Measurements from ENCODE around the gene NDUFA8. TPM values are rescaled to one million over a fixed set of nuclear protein-coding genes. Genes with fewer than 3 reads are reported as not detected.

NDUFA8 gene
- polyA plus RNA-seq, 4 donors: 68.0 to 188 (median 106) TPM

DNA sequence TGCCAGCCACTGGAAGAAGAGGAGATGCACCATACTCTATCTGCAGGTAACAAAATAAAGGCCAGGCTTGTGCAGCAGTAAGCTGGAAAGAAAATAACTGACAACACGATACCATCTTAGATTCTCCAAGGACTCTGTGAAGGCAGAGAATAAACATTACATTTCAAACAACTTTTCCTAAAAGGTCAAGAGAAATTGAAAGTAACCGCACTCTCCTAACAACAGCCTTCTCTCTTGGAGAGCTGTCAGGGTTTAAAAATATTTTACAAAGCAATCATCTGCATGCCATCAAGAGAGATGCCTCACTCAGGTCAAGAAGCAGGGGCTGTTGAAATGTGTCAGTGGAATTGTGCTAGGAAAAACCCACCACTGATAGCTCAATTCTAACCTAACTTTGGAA is 53.0 kb downstream of the NDUFA8 start:
- no peak overlapping the region for H3K27ac ChIP-seq (ENCODE audit: low read depth in 1 of 3, low read length in 2 of 3)
- no peaks in the 10 kb centered on the region for H3K4me1 ChIP-seq (ENCODE audit: control insufficient read depth in 3 of 3, insufficient read depth in 2 of 3, low read depth in 1 of 3, low read length in 2 of 3)
- peaks cover 0 to 8% (median 0%) of the 10 kb centered on the region in 3 donors for H3K27me3 ChIP-seq (ENCODE audit: control insufficient read depth in 3 of 3, insufficient read depth in 3 of 3, low read length in 3 of 3)
- peaks cover 0 to 2% of the 10 kb centered on the region in 2 donors for H3K9me3 ChIP-seq (ENCODE audit: control insufficient read depth in 2 of 2, insufficient read depth in 1 of 2, low read depth in 1 of 2, low read length in 1 of 2)
- H3K36me3 ChIP-seq (ENCODE audit: control insufficient read depth in 3 of 3, insufficient read depth in 2 of 3, low read depth in 1 of 3, low read length in 3 of 3): no peaks in the 10 kb centered on the region
- DNase-seq (no peak), FAIRE-seq (no peak)
- no peak overlapping the region for H3K4me3 ChIP-seq (ENCODE audit: low read depth in 1 of 3, low read length in 3 of 3)
- 35 to 74% (median 63%) methylated on average over 2 of the region's 2 CpGs for WGBS, 3 donors

DNA sequence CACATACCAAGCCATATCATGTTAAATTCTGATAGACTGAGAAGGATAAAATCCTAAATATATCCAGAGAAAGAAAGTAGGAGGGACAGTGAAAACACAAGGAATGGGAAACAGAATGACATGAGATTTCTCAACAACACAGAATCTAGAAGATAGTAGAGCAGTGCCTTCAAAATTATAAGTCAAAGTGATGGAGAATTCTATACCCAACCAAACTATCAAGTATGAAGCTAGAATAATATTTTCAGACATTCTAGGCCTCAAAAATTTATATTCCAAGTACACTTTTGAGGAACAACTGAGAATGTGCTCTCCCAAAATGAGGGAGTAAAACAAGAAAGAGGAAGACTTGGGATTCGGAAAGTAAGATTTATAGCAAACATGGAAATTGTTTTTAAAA is 55.6 kb downstream of the NDUFA8 start:
- no peak for DNase-seq

DNA sequence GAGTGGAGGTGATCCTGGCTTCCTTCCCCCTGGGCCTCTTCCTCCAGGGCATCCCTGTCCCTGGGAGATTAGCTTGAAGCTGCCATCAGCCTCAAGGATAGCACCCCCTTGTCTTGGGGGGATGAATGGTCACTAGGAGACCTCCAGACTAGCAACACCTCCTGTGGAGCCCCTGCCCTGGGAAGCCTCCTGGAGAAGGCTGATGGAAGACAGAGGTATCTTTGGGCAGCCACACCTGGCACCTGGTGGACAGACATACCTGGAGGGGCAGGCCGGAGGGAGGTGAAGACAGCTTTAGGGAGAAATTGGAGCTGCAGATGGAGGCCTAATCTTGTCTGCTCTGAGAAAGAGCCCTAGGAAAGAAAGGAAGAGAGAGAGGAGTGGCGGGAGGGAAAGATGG is 57.4 kb downstream of the NDUFA8 start:
- 85 to 94% (median 90%) methylated on average over 2 of the region's 2 CpGs for WGBS, 3 donors
- peaks cover 0 to 2% of the 10 kb centered on the region in 2 donors for H3K9me3 ChIP-seq (ENCODE audit: control insufficient read depth in 2 of 2, insufficient read depth in 1 of 2, low read depth in 1 of 2, low read length in 1 of 2)
- H3K27me3 ChIP-seq (ENCODE audit: control insufficient read depth in 3 of 3, insufficient read depth in 3 of 3, low read length in 3 of 3): peaks cover 0 to 8% (median 0%) of the 10 kb centered on the region in 3 donors
- H3K4me3 ChIP-seq (ENCODE audit: low read depth in 1 of 3, low read length in 3 of 3): no peak overlapping the region
- FAIRE-seq: no peak
- DNase-seq: no peak
- H3K27ac ChIP-seq (ENCODE audit: low read depth in 1 of 3, low read length in 2 of 3): no peak overlapping the region
- no peaks in the 10 kb centered on the region for H3K4me1 ChIP-seq (ENCODE audit: control insufficient read depth in 3 of 3, insufficient read depth in 2 of 3, low read depth in 1 of 3, low read length in 2 of 3)
- H3K36me3 ChIP-seq (ENCODE audit: control insufficient read depth in 3 of 3, insufficient read depth in 2 of 3, low read depth in 1 of 3, low read length in 3 of 3): no peaks in the 10 kb centered on the region

More for the DNA sequence above, 55.6 kb downstream of the NDUFA8 start:
- Histone ChIP-seq H3K36me3 (ENCODE audit: control insufficient read depth in 3 of 3, insufficient read depth in 2 of 3, low read depth in 1 of 3, low read length in 3 of 3) (no peaks in the 10 kb centered on the region), H3K4me1 (ENCODE audit: control insufficient read depth in 3 of 3, insufficient read depth in 2 of 3, low read depth in 1 of 3, low read length in 2 of 3) (no peaks in the 10 kb centered on the region), H3K4me3 (ENCODE audit: low read depth in 1 of 3, low read length in 3 of 3) (no peak overlapping the region), H3K27me3 (ENCODE audit: control insufficient read depth in 3 of 3, insufficient read depth in 3 of 3, low read length in 3 of 3) (peaks cover 0 to 8% (median 0%) of the 10 kb centered on the region in 3 donors), H3K27ac (ENCODE audit: low read depth in 1 of 3, low read length in 2 of 3) (no peak overlapping the region), H3K9me3 (ENCODE audit: control insufficient read depth in 2 of 2, insufficient read depth in 1 of 2, low read depth in 1 of 2, low read length in 1 of 2) (peaks cover 0 to 2% of the 10 kb centered on the region in 2 donors)
- WGBS, 3 donors: 92 to 100% (median 93%) methylated on average over 1 of the region's 1 CpG
- no peak for FAIRE-seq

DNA sequence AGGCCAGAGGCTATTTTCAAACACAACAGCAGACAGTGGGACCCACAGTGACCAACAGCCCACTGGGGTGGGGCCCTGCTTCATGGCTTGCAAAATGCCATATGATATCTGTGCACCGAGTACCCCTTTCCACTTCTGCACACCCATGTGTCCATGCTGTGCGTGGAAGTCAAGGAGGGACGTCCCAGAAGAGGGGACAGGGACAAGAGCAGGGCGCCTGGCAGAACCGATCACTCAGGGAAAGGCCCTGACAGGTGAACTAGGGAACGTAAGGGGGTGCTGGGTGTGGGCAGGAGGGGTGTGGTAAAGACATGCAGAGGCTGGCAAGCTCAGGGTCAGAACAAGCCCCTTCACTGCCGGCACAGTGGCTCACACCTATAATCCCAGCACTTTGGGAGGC is 58.8 kb downstream of the NDUFA8 start:
- H3K36me3 ChIP-seq (ENCODE audit: control insufficient read depth in 3 of 3, insufficient read depth in 2 of 3, low read depth in 1 of 3, low read length in 3 of 3): no peaks in the 10 kb centered on the region
- no peaks in the 10 kb centered on the region for H3K4me1 ChIP-seq (ENCODE audit: control insufficient read depth in 3 of 3, insufficient read depth in 2 of 3, low read depth in 1 of 3, low read length in 2 of 3)
- FAIRE-seq (no peak), DNase-seq (no peak)
- no peak overlapping the region for H3K4me3 ChIP-seq (ENCODE audit: low read depth in 1 of 3, low read length in 3 of 3)
- no peak overlapping the region for H3K27ac ChIP-seq (ENCODE audit: low read depth in 1 of 3, low read length in 2 of 3)
- 85 to 92% (median 89%) methylated on average over 7 of the region's 7 CpGs for WGBS, 3 donors
- H3K27me3 ChIP-seq (ENCODE audit: control insufficient read depth in 3 of 3, insufficient read depth in 3 of 3, low read length in 3 of 3): peaks cover 0 to 5% (median 0%) of the 10 kb centered on the region in 3 donors
- H3K9me3 ChIP-seq (ENCODE audit: control insufficient read depth in 2 of 2, insufficient read depth in 1 of 2, low read depth in 1 of 2, low read length in 1 of 2): peaks cover 0 to 2% of the 10 kb centered on the region in 2 donors

DNA sequence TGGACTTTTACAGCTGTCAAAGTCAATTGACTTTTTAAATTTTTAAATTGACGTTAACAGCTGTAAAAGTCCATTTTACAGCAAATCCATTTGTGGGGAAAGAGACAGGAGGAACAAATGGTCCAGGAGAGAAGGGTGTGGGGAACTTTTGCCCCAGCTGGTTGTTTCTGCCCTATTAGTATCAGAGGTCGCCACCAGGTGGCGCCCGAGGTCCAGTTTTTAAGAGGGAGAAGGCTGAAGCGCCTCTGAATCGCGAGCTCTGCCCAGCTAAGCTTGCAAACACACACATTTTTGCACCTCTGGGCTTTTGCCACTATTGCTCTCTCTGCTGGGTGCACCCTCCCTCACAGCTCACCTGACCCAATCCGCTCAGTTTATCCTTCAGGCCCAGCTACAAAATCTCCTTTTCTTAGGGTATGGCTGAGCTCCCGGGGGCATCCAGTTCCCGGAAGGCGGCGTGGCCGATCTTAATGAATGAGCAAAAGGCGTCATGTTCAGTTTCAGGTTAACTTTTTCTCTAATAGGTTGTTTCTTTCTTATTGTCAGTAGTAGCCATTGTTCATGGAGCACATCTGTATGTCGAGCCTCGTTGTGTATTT is 60.2 kb downstream of the NDUFA8 start:
- H3K9me3 ChIP-seq (ENCODE audit: control insufficient read depth in 2 of 2, insufficient read depth in 1 of 2, low read depth in 1 of 2, low read length in 1 of 2): peaks cover 0 to 2% of the 10 kb centered on the region in 2 donors
- H3K27me3 ChIP-seq (ENCODE audit: control insufficient read depth in 3 of 3, insufficient read depth in 3 of 3, low read length in 3 of 3): peaks cover 0 to 9% (median 0%) of the 10 kb centered on the region in 3 donors
- H3K4me1 ChIP-seq (ENCODE audit: control insufficient read depth in 3 of 3, insufficient read depth in 2 of 3, low read depth in 1 of 3, low read length in 2 of 3): peaks cover 0 to 2% (median 0%) of the 10 kb centered on the region in 3 donors
- DNase-seq (peak; percentile 82 to 87), FAIRE-seq (no peak)
- no peaks in the 10 kb centered on the region for H3K36me3 ChIP-seq (ENCODE audit: control insufficient read depth in 3 of 3, insufficient read depth in 2 of 3, low read depth in 1 of 3, low read length in 3 of 3)
- H3K4me3 ChIP-seq (ENCODE audit: low read depth in 1 of 3, low read length in 3 of 3): no peak overlapping the region
- H3K27ac ChIP-seq (ENCODE audit: low read depth in 1 of 3, low read length in 2 of 3): no peak overlapping the region
- 24 to 42% (median 33%) methylated on average over 16 of the region's 16 CpGs for WGBS, 3 donors

DNA sequence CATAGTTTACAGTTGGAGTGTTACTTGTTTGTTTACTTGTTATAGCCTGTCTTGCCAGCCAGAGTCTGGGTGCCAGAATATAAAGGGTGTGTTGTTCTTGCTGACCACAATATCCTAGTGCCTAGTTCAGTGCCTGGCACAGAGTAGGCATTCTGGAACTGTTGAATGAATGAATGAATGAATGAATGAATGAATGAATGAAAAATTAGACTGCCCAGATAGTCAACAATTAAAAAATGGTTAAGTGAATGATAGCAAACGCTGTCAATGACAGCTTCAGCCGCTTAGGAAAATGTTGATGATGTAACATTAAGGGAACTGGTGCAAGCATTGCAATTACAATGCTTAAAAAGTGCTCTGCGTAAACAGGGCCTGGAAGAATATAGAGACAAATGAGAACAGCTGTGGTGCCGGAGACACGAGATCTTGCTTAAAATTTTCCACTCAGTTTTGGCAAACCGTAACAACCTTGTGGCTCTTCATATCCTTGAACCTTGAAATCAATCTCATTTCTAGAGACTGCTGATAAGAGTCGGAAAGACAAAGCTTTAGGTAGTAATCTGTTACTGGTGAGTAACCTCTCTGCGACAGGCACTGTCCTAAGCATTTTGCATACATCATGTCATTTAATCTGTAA is 61.8 kb downstream of the NDUFA8 start:
- Histone ChIP-seq H3K27ac (ENCODE audit: low read depth in 1 of 3, low read length in 2 of 3) (no peak overlapping the region), H3K4me3 (ENCODE audit: low read depth in 1 of 3, low read length in 3 of 3) (no peak overlapping the region), H3K27me3 (ENCODE audit: control insufficient read depth in 3 of 3, insufficient read depth in 3 of 3, low read length in 3 of 3) (peaks cover 0 to 17% (median 0%) of the 10 kb centered on the region in 3 donors), H3K9me3 (ENCODE audit: control insufficient read depth in 2 of 2, insufficient read depth in 1 of 2, low read depth in 1 of 2, low read length in 1 of 2) (no peaks in the 10 kb centered on the region), H3K36me3 (ENCODE audit: control insufficient read depth in 3 of 3, insufficient read depth in 2 of 3, low read depth in 1 of 3, low read length in 3 of 3) (no peaks in the 10 kb centered on the region), H3K4me1 (ENCODE audit: control insufficient read depth in 3 of 3, insufficient read depth in 2 of 3, low read depth in 1 of 3, low read length in 2 of 3) (peaks cover 0 to 7% (median 0%) of the 10 kb centered on the region in 3 donors)
- no peak for DNase-seq
- no peak for FAIRE-seq
- 35 to 50% (median 40%) methylated on average over 8 of the region's 8 CpGs for WGBS, 3 donors

DNA sequence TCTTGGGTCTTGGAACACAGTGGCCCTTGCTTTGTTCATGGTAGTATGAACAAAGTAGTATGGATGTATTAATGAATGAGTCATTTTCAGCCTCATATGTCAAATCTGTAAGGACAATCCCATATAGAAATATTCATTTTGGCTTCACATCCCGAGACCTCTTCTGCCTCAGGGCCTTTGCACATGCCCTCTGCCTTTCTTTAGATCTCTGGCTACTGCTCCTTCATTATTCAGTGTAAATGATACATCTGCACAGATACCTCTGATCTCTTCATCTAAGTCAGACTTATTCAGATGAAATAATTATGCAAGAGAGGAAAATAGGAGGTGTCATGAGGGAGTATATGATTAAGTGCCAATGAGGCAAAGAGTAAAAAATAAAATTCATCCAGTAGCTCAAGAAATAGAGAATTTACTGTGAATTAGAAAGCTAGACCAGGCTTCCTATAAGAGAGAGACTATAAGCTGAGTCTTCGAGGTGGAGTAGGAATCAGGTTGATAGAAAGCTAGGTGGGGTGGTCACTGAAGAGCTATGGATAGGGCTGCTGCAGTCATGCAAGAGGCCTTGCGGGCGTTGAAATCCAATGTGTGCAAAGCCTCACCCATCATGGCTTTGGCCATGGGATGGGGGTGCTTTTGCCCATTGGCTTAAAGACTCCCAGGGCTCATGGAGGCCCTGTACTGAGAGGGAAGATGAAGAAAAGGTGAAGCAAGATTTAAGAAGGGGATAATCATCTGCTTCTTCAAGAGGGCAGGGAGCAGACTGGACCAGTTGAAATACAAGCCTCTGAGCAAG is 62.8 kb downstream of the NDUFA8 start:
- no peak overlapping the region for H3K27ac ChIP-seq (ENCODE audit: low read depth in 1 of 3, low read length in 2 of 3)
- DNase-seq (no peak), FAIRE-seq (no peak)
- WGBS, 3 donors: 76 to 89% (median 78%) methylated on average over 4 of the region's 4 CpGs
- H3K27me3 ChIP-seq (ENCODE audit: control insufficient read depth in 3 of 3, insufficient read depth in 3 of 3, low read length in 3 of 3): peaks cover 0 to 12% (median 0%) of the 10 kb centered on the region in 3 donors
- no peaks in the 10 kb centered on the region for H3K36me3 ChIP-seq (ENCODE audit: control insufficient read depth in 3 of 3, insufficient read depth in 2 of 3, low read depth in 1 of 3, low read length in 3 of 3)
- H3K4me1 ChIP-seq (ENCODE audit: control insufficient read depth in 3 of 3, insufficient read depth in 2 of 3, low read depth in 1 of 3, low read length in 2 of 3): peaks cover 0 to 11% (median under 1%) of the 10 kb centered on the region in 3 donors
- no peaks in the 10 kb centered on the region for H3K9me3 ChIP-seq (ENCODE audit: control insufficient read depth in 2 of 2, insufficient read depth in 1 of 2, low read depth in 1 of 2, low read length in 1 of 2)
- H3K4me3 ChIP-seq (ENCODE audit: low read depth in 1 of 3, low read length in 3 of 3): no peak overlapping the region

DNA sequence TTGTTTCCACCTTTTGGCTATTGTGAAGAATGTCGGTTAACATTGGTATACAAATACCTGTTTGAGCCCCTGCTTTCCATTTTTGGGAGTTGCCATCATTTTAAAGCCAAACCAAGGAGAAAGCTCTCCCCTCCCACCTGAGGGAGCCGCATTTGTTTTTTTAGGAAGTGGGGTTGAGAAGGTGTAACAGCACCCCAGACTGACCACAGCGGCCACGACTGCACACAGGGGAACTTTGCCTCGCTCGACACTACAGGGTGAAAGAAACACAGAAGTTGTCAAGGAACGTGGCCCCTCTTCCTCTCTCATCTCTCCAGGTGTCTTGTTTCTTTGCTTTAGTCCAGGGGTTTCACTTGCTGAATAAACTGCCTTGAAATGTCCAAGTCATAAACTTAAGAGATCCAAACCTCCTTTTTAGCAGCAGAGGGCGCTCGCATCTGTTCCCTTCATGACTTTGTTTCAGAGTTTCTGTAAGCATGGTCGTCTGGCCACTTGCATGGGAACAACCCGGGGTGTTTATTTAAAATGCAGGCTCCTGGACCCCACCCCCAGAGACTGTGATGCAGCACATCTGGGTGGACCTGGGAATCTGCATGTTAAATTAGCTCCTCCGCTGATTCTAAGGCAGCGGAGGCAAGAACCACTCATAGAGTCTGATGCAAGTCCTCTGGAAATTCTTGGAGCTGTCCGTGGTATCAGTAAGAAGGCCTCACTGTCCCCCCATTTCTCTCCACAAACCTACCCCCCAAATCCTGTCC is 64.4 kb downstream of the NDUFA8 start:
- H3K4me3 ChIP-seq (ENCODE audit: low read depth in 1 of 3, low read length in 3 of 3): no peak overlapping the region
- no peak overlapping the region for H3K27ac ChIP-seq (ENCODE audit: low read depth in 1 of 3, low read length in 2 of 3)
- 24 to 25% (median 25%) methylated on average over 14 of the region's 14 CpGs for WGBS, 3 donors
- FAIRE-seq: no peak
- H3K36me3 ChIP-seq (ENCODE audit: control insufficient read depth in 3 of 3, insufficient read depth in 2 of 3, low read depth in 1 of 3, low read length in 3 of 3): no peaks in the 10 kb centered on the region
- H3K27me3 ChIP-seq (ENCODE audit: control insufficient read depth in 3 of 3, insufficient read depth in 3 of 3, low read length in 3 of 3): peaks cover 0 to 12% (median 0%) of the 10 kb centered on the region in 3 donors
- peak; percentile 66 to 79 for DNase-seq
- H3K9me3 ChIP-seq (ENCODE audit: control insufficient read depth in 2 of 2, insufficient read depth in 1 of 2, low read depth in 1 of 2, low read length in 1 of 2): no peaks in the 10 kb centered on the region
- H3K4me1 ChIP-seq (ENCODE audit: control insufficient read depth in 3 of 3, insufficient read depth in 2 of 3, low read depth in 1 of 3, low read length in 2 of 3): peaks cover 6 to 11% (median 7%) of the 10 kb centered on the region in 3 donors

Measured in small intestine (tissue), 7 donors.